Hepatocyte (in vitro differentiated cells): ENCODE results near the gene GRK3. TPM values are rescaled to one million over a fixed set of nuclear protein-coding genes. Genes with fewer than 3 reads are reported as not detected.
A peak's percentile ranks its signal among the peaks of the same experiment; 100 is the strongest.

Source experiments
- DNase-seq: peaks from one replicate; pipeline ENCODE4 v3.0.0-alpha.2; 2016; ENCODE audit warnings: low spot score
- H2AFZ ChIP-seq: fragments of 200-600 bp; sonication (generic); 2 replicates; pipeline ENCODE4 v1.6.0; 2016; ENCODE audit warnings: antibody characterized with exemption, mild to moderate bottlenecking
- H3K27ac ChIP-seq: fragments of 200-600 bp; sonication (generic); 2 replicates; pipeline ENCODE4 v1.5.1; 2016; ENCODE audit warnings: mild to moderate bottlenecking
- H3K27me3 ChIP-seq: fragments of 200-600 bp; sonication (generic); 2 replicates; pipeline ENCODE4 v1.6.1; 2016
- H3K36me3 ChIP-seq: fragments of 200-600 bp; sonication (generic); replicated peaks from 2 replicates; pipeline ENCODE4 v1.5.1; 2016; ENCODE audit warnings: low read depth; ENCODE audit not compliant: insufficient read depth
- H3K4me1 ChIP-seq: fragments of 200-600 bp; sonication (generic); 2 replicates; pipeline ENCODE4 v1.5.1; 2016; ENCODE audit warnings: mild to moderate bottlenecking, moderate library complexity; ENCODE audit not compliant: insufficient read depth
- H3K4me2 ChIP-seq: fragments of 200-600 bp; sonication (generic); 2 replicates; pipeline ENCODE4 v1.6.0; 2016
- H3K4me3 ChIP-seq: fragments of 200-600 bp; sonication (generic); 2 replicates; pipeline ENCODE4 v1.5.1; 2016; ENCODE audit warnings: mild to moderate bottlenecking
- H3K79me2 ChIP-seq: fragments of 200-600 bp; sonication (generic); 2 replicates; pipeline ENCODE4 v1.6.0; 2017; ENCODE audit warnings: mild to moderate bottlenecking
- H3K9me2 ChIP-seq: fragments of 200-600 bp; sonication (generic); replicated peaks from 2 replicates; pipeline ENCODE4 v1.6.0; 2017; ENCODE audit warnings: mild to moderate bottlenecking; ENCODE audit not compliant: insufficient read depth
- H3K9me3 ChIP-seq: fragments of 200-600 bp; sonication (generic); 2 replicates; pipeline ENCODE4 v1.5.1; 2016; ENCODE audit warnings: low read depth, mild to moderate bottlenecking
- H4K20me1 ChIP-seq: fragments of 200-600 bp; sonication (generic); 2 replicates; pipeline ENCODE4 v1.6.0; 2016; ENCODE audit warnings: mild to moderate bottlenecking; ENCODE audit not compliant: insufficient read depth, poor library complexity, severe bottlenecking
- EZH2 ChIP-seq: fragments of 200-600 bp; sonication (generic); IDR thresholded peaks from 2 replicates; pipeline ENCODE4 v1.6.1; 2016; ENCODE audit warnings: antibody characterized with exemption, mild to moderate bottlenecking, borderline replicate concordance
- EZH2phosphoT487 ChIP-seq: fragments of 200-600 bp; sonication (generic); IDR thresholded peaks from one replicate; pipeline ENCODE4 v1.6.1; 2018; ENCODE audit warnings: antibody characterized with exemption, mild to moderate bottlenecking, low read depth, moderate library complexity; ENCODE audit not compliant: unreplicated experiment, severe bottlenecking
- WGBS: methylation state at CpG from one replicate; pipeline ENCODE4 v1.1.6; 2016; ENCODE audit warnings: low lambda C conversion rate; ENCODE audit errors: missing lambda C conversion rate; 5-methylcytosine and 5-hydroxymethylcytosine counted together
- polyA plus RNA-seq: library from polyadenylated mRNA; unstranded; fragments of >200 nt; fragmentation: Nextera tagmentation; extraction: Ambion mirVana; gene quantifications from 2 replicates; pipeline ENCODE4 v1.2.1, GENCODE V29; 2016
- total RNA-seq: library from RNA; depleted of rRNA; stranded (reverse); fragments of >200 nt; gene quantifications from 2 replicates; pipeline ENCODE4 v1.2.3, GENCODE V29; 2014
- TF ChIP-seq, protein P1 (sequence below): fragments of 200-600 bp; sonication (generic); IDR thresholded peaks from 2 replicates; pipeline ENCODE4 v1.5.1; 2016; ENCODE audit warnings: antibody characterized with exemption, mild to moderate bottlenecking; ENCODE audit not compliant: poor library complexity

The GRK3 gene
- total and polyA plus RNA-seq, 2 experiments from 2014 or later, result 1.5 to 7.1 TPM

DNA sequence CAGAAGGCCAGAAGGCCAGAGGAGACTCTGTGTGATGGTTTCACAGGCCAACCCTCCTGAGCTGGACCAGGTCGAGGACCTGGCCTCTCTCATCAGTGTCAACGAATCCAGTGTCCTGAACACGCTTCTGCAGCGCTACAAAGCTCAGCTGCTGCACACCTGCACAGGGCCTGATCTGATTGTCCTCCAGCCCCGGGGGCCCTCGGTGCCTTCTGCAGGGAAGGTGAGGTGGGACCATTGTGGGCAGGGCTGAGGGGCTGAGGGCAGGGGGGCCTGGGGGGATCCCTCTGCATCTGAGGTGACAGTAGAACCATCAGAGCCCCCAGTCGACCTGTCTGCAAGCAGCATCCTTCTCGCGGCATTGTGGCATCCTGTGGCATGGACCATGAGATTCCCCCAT is 207.8 kb downstream of the GRK3 start:
- no peaks in the 10 kb centered on the region for H3K9me3 ChIP-seq
- no peaks in the 10 kb centered on the region for H3K79me2 ChIP-seq
- no peak overlapping the region for H3K4me3 ChIP-seq
- H3K27me3 ChIP-seq, result no peaks in the 10 kb centered on the region
- TF ChIP-seq EZH2, result no peak
- TF ChIP-seq EZH2phosphoT487, result no peak
- TF ChIP-seq, protein P1, sequence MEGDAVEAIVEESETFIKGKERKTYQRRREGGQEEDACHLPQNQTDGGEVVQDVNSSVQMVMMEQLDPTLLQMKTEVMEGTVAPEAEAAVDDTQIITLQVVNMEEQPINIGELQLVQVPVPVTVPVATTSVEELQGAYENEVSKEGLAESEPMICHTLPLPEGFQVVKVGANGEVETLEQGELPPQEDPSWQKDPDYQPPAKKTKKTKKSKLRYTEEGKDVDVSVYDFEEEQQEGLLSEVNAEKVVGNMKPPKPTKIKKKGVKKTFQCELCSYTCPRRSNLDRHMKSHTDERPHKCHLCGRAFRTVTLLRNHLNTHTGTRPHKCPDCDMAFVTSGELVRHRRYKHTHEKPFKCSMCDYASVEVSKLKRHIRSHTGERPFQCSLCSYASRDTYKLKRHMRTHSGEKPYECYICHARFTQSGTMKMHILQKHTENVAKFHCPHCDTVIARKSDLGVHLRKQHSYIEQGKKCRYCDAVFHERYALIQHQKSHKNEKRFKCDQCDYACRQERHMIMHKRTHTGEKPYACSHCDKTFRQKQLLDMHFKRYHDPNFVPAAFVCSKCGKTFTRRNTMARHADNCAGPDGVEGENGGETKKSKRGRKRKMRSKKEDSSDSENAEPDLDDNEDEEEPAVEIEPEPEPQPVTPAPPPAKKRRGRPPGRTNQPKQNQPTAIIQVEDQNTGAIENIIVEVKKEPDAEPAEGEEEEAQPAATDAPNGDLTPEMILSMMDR, result no peak
- no peak overlapping the region for H3K27ac ChIP-seq
- no peaks in the 10 kb centered on the region for H4K20me1 ChIP-seq
- 76% methylated on average over 9 of the region's 9 CpGs for WGBS
- H3K4me1 ChIP-seq, result no peaks in the 10 kb centered on the region
- H3K4me2 ChIP-seq, result no peak overlapping the region
- no peak for DNase-seq
- H3K36me3 ChIP-seq, result no peaks in the 10 kb centered on the region
- H2AFZ ChIP-seq, result no peak overlapping the region
- H3K9me2 ChIP-seq, result no peaks in the 10 kb centered on the region

- 72% methylated on average over 12 of the region's 12 CpGs for WGBS
- no peaks in the 10 kb centered on the region for H3K4me1 ChIP-seq
- no peak overlapping the region for H3K27ac ChIP-seq
- H2AFZ ChIP-seq, result no peak overlapping the region
- H3K9me2 ChIP-seq, result no peaks in the 10 kb centered on the region
- H3K36me3 ChIP-seq, result no peaks in the 10 kb centered on the region
- H3K9me3 ChIP-seq, result no peaks in the 10 kb centered on the region
- no peak overlapping the region for H3K4me3 ChIP-seq
- H4K20me1 ChIP-seq, result no peaks in the 10 kb centered on the region
- no peak overlapping the region for H3K4me2 ChIP-seq
- no peaks in the 10 kb centered on the region for H3K79me2 ChIP-seq
- H3K27me3 ChIP-seq, result no peaks in the 10 kb centered on the region
- TF ChIP-seq, protein P1, result peak; percentile 63
- TF ChIP-seq EZH2phosphoT487, result no peak
- no peak for DNase-seq
Measured at GRCh38 chr22:25774575-25775026, 210.1 kb downstream of the GRK3 start.

- no peaks in the 10 kb centered on the region for H3K27me3 ChIP-seq
- DNase-seq, result no peak
- no peaks in the 10 kb centered on the region for H3K9me3 ChIP-seq
- H3K4me3 ChIP-seq, result no peak overlapping the region
- no peak overlapping the region for H2AFZ ChIP-seq
- H3K27ac ChIP-seq, result no peak overlapping the region
- H3K36me3 ChIP-seq, result no peaks in the 10 kb centered on the region
- no peak overlapping the region for H3K4me2 ChIP-seq
- H3K79me2 ChIP-seq, result no peaks in the 10 kb centered on the region
- WGBS, result 49% methylated on average over 8 of the region's 8 CpGs
- H4K20me1 ChIP-seq, result no peaks in the 10 kb centered on the region
- H3K4me1 ChIP-seq, result no peaks in the 10 kb centered on the region
- no peaks in the 10 kb centered on the region for H3K9me2 ChIP-seq
- TF ChIP-seq, protein P1, result no peak
- no peak for TF ChIP-seq EZH2
- no peak for TF ChIP-seq EZH2phosphoT487
Measured at GRCh38 chr22:25775531-25775930, 211.1 kb downstream of the GRK3 start.

DNA sequence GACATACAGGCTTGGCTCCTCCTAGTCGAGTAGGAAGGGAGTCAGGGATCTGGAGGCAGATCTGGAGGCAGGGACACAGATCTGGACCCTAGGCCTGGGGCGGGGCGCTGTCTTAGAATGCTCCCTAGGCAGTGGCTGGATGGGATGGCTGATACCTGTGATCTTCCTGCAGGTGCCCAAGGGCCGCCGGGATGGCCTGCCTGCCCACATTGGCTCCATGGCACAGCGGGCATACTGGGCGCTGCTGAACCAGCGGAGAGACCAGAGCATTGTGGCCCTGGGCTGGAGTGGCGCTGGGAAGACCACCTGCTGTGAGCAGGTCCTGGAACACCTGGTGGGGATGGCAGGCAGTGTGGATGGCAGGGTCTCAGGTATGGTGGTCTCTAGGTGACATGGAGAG is 212.9 kb downstream of the GRK3 start:
- Histone ChIP-seq H3K9me2 (no peaks in the 10 kb centered on the region), H4K20me1 (no peaks in the 10 kb centered on the region), H3K79me2 (no peaks in the 10 kb centered on the region), H2AFZ (no peak overlapping the region), H3K4me1 (no peaks in the 10 kb centered on the region), H3K27ac (no peak overlapping the region), H3K36me3 (no peaks in the 10 kb centered on the region), H3K4me2 (no peak overlapping the region), H3K4me3 (no peak overlapping the region), H3K9me3 (no peaks in the 10 kb centered on the region), H3K27me3 (no peaks in the 10 kb centered on the region)
- WGBS, result 92% methylated on average over 9 of the region's 9 CpGs
- no peak for DNase-seq
- TF ChIP-seq, protein P1, result no peak
- TF ChIP-seq EZH2phosphoT487, result no peak
